Keratinocyte (primary cell): Measurements from ENCODE around the gene OTUD4. TPM values are rescaled to one million over a fixed set of nuclear protein-coding genes. Genes with fewer than 3 reads are reported as not detected.

Experiments
- DNase-seq: peaks from one replicate; pipeline ENCODE4 v3.0.0-alpha.2; 2011; ENCODE audit warnings: low read depth, missing footprints, low spot score
- FAIRE-seq: peaks from 2 replicates; lab custom pipeline; 2011; peaks lifted over from hg19 to GRCh38; lab: Jason Lieb, UNC
- H2AFZ ChIP-seq: 2 replicates; pipeline ENCODE4 v1.6.0; 2012; ENCODE audit warnings: low read length, control low read depth, inconsistent platforms; ENCODE audit not compliant: control insufficient read depth
- H3K27ac ChIP-seq: 2 replicates; pipeline ENCODE4 v1.5.1; 2011; ENCODE audit warnings: low read length; ENCODE audit not compliant: control insufficient read depth, insufficient read depth
- H3K27me3 ChIP-seq: 3 replicates; pipeline ENCODE4 v1.6.0; 2011; ENCODE audit warnings: low read length; ENCODE audit not compliant: control insufficient read depth, insufficient read depth; ENCODE audit errors: extremely low read depth
- H3K36me3 ChIP-seq, 2 experiments: 2 replicates in 1 of 2; 3 replicates in 1 of 2; pipeline ENCODE4 v1.5.1; 2011; ENCODE audit warnings: low read length in 2 of 2, mild to moderate bottlenecking in 1 of 2; ENCODE audit not compliant: control insufficient read depth in 2 of 2, insufficient read depth in 2 of 2; ENCODE audit errors: extremely low read depth in 1 of 2
- H3K4me1 ChIP-seq: 3 replicates; pipeline ENCODE4 v1.5.1; 2011; ENCODE audit warnings: low read length; ENCODE audit not compliant: control insufficient read depth, insufficient read depth; ENCODE audit errors: extremely low read depth
- H3K4me2 ChIP-seq: 3 replicates; pipeline ENCODE4 v1.6.0; 2011; ENCODE audit warnings: low read depth, low read length; ENCODE audit not compliant: control insufficient read depth, insufficient read depth; ENCODE audit errors: extremely low read depth
- H3K4me3 ChIP-seq, 3 experiments: fragments of 200-600 bp in 1 of 3; sonication (generic) in 1 of 3; 2 replicates in 2 of 3; 3 replicates in 1 of 3; pipeline ENCODE4 v1.5.1; 2011 to 2016; ENCODE audit warnings: low read length in 3 of 3, mild to moderate bottlenecking in 3 of 3, control low read depth in 2 of 3, inconsistent platforms in 1 of 3, low read depth in 1 of 3, mixed read lengths in 1 of 3, mixed run types in 1 of 3, moderate library complexity in 1 of 3; ENCODE audit not compliant: control insufficient read depth in 2 of 3, insufficient read depth in 2 of 3; ENCODE audit errors: extremely low read depth in 1 of 3
- H3K79me2 ChIP-seq: 2 replicates; pipeline ENCODE4 v1.6.0; 2012; ENCODE audit warnings: low read length; ENCODE audit not compliant: control insufficient read depth, insufficient read depth
- H3K9ac ChIP-seq: 3 replicates; pipeline ENCODE4 v1.6.0; 2011; ENCODE audit warnings: low read length; ENCODE audit not compliant: control insufficient read depth, insufficient read depth; ENCODE audit errors: extremely low read depth
- H3K9me1 ChIP-seq: 3 replicates; pipeline ENCODE4 v1.6.0; 2011; ENCODE audit warnings: low read length; ENCODE audit not compliant: control insufficient read depth, insufficient read depth; ENCODE audit errors: extremely low read depth
- H3K9me3 ChIP-seq: 2 replicates; pipeline ENCODE4 v1.5.1; 2012; ENCODE audit warnings: low read depth, low read length; ENCODE audit not compliant: control insufficient read depth
- H4K20me1 ChIP-seq: 3 replicates; pipeline ENCODE4 v1.6.0; 2011; ENCODE audit warnings: low read length; ENCODE audit not compliant: control insufficient read depth, insufficient read depth; ENCODE audit errors: extremely low read depth
- EZH2 ChIP-seq: IDR thresholded peaks from one replicate; pipeline ENCODE4 v1.6.1; 2012; ENCODE audit warnings: inconsistent platforms, mild to moderate bottlenecking, low read length, moderate library complexity
- dilution Hi-C: fragments of 300-500 bp; cut with MboI; formaldehyde crosslinking; loops from one replicate; pipeline ENCODE4 v1.7.0; 2020; ENCODE audit warnings: low sequenced_read_pairs; ENCODE audit not compliant: extremely low pct_ligation_motif_present
- polyA plus RNA-seq, 5 experiments: library from polyadenylated mRNA; depleted of rRNA in 3 of 5; stranded (reverse) in 3 of 5; stranded (forward) in 1 of 5; unstranded in 1 of 5; fragments of >200 nt; gene quantifications; 1 replicate in 1 of 5; 2 replicates in 3 of 5; 3 replicates in 1 of 5; pipeline versions ENCODE4 v1.2.1 to v1.2.3, GENCODE V29; 2011 to 2012; ENCODE audit warnings: missing spikeins in 2 of 5, low read depth in 1 of 5, low replicate concordance in 1 of 5
- TF ChIP-seq, protein P1 (sequence below), 3 experiments: IDR thresholded peaks in 1 of 3; conservative IDR thresholded peaks in 1 of 3; optimal IDR thresholded peaks in 1 of 3; 2 replicates in 2 of 3; 3 replicates in 1 of 3; pipeline versions ENCODE3 to v1.5.1; 2011; ENCODE audit warnings: low read length in 3 of 3, mild to moderate bottlenecking in 3 of 3, moderate library complexity in 2 of 3, control low read depth in 1 of 3, inconsistent platforms in 1 of 3; ENCODE audit not compliant: insufficient read depth in 2 of 3; ENCODE audit errors: extremely low read depth in 1 of 3

The OTUD4 gene
- polyA plus RNA-seq, 1 donor (not counting 4 experiments of a cell fraction or from before 2014, with no cell fraction given), result 30.2 TPM

GRCh38 chr4:145195167-145195952 lies 15.0 kb upstream of the OTUD4 start:
- Histone ChIP-seq H3K4me1 (peaks cover 8% of the 10 kb centered on the region), H2AFZ (peak overlapping the region; percentile 63), H3K79me2 (no peaks in the 10 kb centered on the region), H3K4me2 (peak overlapping the region; percentile 54), H3K4me3 (peak overlapping the region in 1 of 3 experiments; percentile 18), H3K27ac (peak overlapping the region; percentile 3), H3K9ac (no peak overlapping the region), H3K9me3 (no peaks in the 10 kb centered on the region), H4K20me1 (no peaks in the 10 kb centered on the region), H3K27me3 (no peaks in the 10 kb centered on the region), H3K36me3 (no peaks in the 10 kb centered on the region), H3K9me1 (no peaks in the 10 kb centered on the region)
- FAIRE-seq (peak; percentile 61), DNase-seq (no peak)
- dilution Hi-C loops, result no loop called here
- no peak for TF ChIP-seq EZH2
- TF ChIP-seq, protein P1, sequence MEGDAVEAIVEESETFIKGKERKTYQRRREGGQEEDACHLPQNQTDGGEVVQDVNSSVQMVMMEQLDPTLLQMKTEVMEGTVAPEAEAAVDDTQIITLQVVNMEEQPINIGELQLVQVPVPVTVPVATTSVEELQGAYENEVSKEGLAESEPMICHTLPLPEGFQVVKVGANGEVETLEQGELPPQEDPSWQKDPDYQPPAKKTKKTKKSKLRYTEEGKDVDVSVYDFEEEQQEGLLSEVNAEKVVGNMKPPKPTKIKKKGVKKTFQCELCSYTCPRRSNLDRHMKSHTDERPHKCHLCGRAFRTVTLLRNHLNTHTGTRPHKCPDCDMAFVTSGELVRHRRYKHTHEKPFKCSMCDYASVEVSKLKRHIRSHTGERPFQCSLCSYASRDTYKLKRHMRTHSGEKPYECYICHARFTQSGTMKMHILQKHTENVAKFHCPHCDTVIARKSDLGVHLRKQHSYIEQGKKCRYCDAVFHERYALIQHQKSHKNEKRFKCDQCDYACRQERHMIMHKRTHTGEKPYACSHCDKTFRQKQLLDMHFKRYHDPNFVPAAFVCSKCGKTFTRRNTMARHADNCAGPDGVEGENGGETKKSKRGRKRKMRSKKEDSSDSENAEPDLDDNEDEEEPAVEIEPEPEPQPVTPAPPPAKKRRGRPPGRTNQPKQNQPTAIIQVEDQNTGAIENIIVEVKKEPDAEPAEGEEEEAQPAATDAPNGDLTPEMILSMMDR (optimal IDR thresholded peaks at IDR 0.05 in 1 of 3, IDR thresholded peaks at IDR 0.05 in 1 of 3, conservative IDR thresholded peaks at IDR 0.05 in 1 of 3; ENCODE audit: extremely low read depth in 1 of 3, insufficient read depth in 2 of 3, low read length in 3 of 3), result no peak

DNA sequence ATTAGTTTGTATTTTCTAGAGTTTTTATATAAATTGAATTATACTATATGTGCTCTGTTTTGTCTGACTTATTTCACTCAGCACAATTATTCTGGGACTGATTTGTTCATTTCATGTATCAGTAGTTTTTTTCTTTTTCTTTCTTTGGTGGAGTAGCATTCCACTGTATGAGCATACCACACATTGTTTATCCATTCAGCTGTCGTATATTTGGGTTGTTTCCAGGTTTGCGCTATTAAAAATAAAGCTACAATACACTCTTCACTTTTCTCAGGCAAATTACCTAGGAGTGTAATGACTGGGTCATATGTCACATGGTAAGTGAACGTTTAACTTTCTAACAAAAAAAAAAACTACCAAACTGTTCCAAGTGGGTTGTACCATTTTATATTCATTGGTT lies 9.6 kb upstream of the OTUD4 start:
- H3K9ac ChIP-seq, result no peak overlapping the region
- no peak overlapping the region for H3K27ac ChIP-seq
- no peaks in the 10 kb centered on the region for H3K79me2 ChIP-seq
- no peak overlapping the region for H3K4me3 ChIP-seq
- H2AFZ ChIP-seq, result no peak overlapping the region
- H4K20me1 ChIP-seq, result no peaks in the 10 kb centered on the region
- no peaks in the 10 kb centered on the region for H3K9me1 ChIP-seq
- no peak overlapping the region for H3K4me2 ChIP-seq
- no peak for FAIRE-seq
- H3K4me1 ChIP-seq, result no peaks in the 10 kb centered on the region
- H3K36me3 ChIP-seq, result no peaks in the 10 kb centered on the region
- no peaks in the 10 kb centered on the region for H3K9me3 ChIP-seq
- no peak for DNase-seq
- TF ChIP-seq, protein P1 (optimal IDR thresholded peaks at IDR 0.05 in 1 of 3, IDR thresholded peaks at IDR 0.05 in 1 of 3, conservative IDR thresholded peaks at IDR 0.05 in 1 of 3; ENCODE audit: extremely low read depth in 1 of 3, insufficient read depth in 2 of 3, low read length in 3 of 3), result no peak
- no peak for TF ChIP-seq EZH2
- no peaks in the 10 kb centered on the region for H3K27me3 ChIP-seq
- dilution Hi-C loops, result no loop called here
